ENCODE measurements around the gene USP7. TPM values are rescaled to one million over a fixed set of nuclear protein-coding genes. Genes with fewer than 3 reads are reported as not detected.

USP7 gene
- 32.6 and 41.7 TPM in 2 replicates for total RNA-seq

GRCh38 chr16:8963821-8964441 is at the start of gene USP7:
Gene USP7, minus strand, starts transcription at chr16:8963906. Its CDS starts 621 bp downstream, at chr16:8963285.

DNA sequence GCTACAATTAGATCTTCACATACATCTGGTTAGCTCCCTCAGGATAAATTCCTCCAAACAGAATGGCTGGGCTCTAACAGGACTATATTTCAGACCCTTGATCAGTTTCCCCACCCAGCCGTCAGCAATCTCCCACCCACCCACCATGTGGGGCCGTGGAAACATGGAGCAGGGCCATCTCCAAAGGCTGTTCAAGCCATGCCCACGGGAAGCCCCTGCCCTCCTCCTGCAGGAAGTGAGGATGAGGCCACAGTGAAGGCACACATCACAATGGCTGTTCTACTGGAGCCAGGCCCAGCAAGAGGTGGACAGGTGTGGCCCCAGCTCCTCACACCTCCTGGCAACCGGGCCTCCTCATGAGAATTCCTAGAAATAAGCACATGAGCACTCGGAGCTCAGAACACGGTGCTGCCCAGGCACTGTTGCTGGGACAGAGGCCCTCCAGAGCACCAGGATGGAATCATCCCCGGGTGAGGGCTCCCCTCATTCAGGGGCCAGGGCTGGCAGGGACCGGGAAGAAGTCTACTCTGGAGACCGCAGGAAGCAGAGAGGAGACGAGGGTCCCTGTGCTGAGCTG is 81.6 kb downstream of the USP7 start, which contains the start of gene LITAFD:
LITAFD (plus strand) TSS at position 311 of the 577 bp plus-strand sequence. CDS start 2,005 bp downstream, outside the sequence.

DNA sequence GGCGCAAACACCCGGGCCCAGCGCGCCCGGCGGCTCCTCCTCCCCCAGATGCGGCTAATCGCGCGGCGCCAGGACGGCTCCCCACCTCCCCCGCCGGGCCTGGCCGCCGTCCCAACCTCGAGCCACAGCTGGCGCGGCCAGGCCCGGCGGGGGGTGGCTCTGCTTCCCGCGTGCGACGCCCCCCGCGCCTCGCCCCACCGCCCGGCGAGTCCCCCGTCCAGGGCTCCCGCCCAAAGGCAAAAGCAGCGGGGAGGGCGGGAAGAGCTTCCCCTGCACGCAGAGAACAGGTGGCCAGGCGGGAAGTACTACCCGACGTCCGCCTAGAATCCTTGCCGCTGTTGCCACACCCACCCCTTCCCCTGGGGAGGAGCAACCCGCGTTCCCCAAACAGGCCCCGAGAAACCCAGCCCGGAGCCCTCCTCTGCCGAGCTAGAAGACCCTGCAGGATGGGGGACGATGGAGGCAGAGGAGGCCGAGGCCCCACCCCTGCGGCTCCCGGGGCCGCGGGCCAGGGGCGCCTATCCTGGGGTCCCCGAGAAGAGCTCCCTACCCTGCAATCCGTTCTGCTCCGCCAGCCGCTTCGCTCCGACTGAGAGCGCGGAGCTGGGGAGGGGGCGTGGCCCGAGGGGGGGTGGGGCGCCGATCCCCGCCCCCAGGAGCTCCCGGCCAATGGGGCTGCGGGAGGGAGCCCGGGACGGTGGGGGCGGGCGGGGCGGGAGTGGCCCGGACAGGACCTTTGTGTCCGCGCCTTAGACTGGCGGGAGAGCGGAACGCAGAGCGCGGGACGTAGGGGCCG is 95.1 kb downstream of the USP7 start, which contains the start of gene CARHSP1:
CARHSP1 (minus strand) TSS at position 591 of the 796 bp plus-strand sequence. CDS start 9,678 bp downstream, outside the sequence.

Other genes starting within 250 kb of the USP7 start
- gene TMEM186, start 166.3 kb downstream of the USP7 start, total RNA-seq = 7.6 and 8.0 TPM in 2 replicates
- gene PMM2, start 166.1 kb downstream of the USP7 start, total RNA-seq = 20.5 and 26.2 TPM in 2 replicates
- 195 and 221 TPM in 2 replicates for gene CARHSP1, start 94.9 kb downstream of the USP7 start, total RNA-seq
- gene LITAFD, start 81.6 kb downstream of the USP7 start, total RNA-seq = not detected in 2 replicates
- 27.1 and 28.2 TPM in 2 replicates for gene HAPSTR1, start 127.7 kb upstream of the USP7 start, total RNA-seq